HG03175 (cell line): ENCODE results near the gene TMEM151B.

ENCODE experiments used
- ATAC-seq: cut with Tn5 transposase; IDR thresholded peaks from one replicate; pipeline ENCODE4 v1.9.1; 2021; ENCODE audit warnings: mild to moderate bottlenecking, moderate library complexity; ENCODE audit not compliant: unreplicated experiment

The TMEM151B gene

DNA sequence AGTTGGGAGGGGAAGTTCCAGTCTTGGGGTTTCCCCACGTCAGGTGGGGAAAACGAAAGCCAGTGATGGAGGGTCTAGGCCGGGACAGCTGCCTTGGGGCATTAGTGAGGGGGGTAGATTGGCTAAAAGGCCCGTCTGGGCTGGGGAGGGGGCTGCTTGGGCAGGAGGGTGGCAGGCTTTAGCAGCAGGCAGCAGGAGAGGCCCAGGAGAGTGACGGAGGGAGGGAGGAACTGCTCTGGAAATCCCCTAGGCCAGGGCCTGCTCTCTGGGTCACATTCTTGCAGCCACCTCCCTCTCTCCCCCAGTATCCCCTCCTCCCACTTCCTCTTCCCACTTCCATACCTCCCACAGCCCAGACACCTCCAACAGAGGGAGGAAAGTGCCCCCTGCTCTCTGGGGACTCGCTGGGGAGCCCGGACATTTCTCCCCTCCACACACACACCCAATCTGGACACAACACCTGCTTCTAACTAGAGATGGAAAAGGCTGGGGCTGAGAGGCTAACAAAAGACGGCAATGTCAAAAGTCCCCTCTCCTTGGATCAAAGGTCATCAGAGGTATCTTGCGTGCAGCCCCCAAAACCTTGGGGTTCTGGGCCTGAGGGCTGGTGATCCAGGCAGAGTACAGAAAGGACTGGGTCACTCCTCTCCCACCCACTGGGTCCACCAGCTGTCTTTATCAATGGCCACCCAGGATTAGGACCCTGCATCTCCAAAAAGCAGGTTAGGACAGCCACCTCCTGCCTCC is 6.7 kb upstream of the TMEM151B start:
- ATAC-seq = no peak

DNA sequence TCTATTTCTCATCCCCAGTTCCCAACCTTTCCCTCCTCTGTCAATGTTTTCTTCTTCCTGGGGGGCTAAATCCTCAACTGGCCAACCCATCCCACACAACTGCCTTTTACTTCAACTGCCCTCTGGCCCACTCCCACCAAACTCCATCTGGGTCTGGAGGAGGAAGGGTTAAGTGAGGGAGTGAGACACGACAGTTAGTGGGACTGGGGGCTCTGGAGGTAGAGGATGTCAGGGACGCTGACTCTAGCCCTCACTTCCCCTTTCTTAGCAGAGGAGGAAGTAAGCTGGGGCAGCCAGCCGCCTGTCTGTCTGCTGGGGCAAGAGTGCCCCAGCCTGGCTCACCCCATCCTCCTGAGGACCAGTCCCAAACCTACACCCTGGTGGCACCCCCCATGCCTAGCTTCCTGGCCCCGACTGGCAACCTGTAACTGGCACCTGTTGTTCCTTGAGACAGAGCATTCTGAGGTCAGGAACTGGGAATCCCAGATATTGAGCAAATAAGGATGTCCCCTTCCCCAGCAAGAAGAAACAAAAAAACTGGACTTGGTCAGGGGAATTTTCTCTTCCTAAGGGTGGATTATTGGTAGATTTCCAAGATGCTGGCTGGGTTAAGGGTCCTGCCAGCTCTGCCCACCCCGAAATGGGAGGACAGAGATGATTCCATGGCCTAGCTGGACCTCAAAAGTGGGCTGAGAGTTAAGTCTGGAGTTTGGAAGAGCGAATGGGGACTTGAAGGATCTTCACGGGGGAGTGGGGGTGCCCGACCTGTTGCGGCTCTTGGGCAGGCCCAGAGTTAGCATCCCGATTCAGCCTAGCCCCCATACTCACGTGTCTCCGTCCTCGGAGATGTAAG is 5.9 kb upstream of the TMEM151B start:
- peak; percentile 42 for ATAC-seq

DNA sequence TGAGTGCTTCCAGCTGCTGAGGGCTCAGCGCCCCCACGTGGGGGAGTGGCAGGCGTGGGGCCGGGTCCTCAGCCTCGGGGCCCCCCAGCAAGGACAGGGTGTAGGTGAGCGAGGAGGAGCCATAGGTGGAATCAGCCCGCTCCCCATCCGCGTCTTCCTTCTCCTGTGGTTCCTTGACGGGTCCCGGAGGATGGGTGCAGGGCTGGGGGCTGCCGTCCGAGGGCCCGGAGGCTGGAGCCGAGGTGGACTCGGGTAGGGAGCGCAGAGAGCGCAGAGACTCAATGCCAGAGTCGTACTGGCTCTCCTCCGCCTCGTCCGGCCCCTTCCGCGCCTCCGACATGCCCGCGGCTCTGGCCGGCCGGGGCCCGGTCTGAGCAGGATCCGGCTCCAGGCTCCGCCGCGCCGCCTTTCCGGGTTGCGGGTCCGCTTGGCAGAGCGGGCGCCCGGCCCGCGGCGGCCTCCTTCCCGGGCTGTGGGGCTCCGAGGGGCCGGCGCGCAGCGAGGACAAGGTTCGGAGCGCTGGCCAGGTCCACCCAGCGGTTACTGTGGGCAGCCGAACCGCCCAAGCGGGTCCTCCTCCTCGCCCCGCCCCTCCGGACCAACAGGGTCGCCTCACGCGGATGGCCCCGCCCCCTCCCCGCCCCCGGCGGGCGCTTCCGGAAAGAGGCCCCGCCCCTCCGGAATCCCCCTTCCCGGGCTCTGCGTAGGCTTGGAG is 5.1 kb upstream of the TMEM151B start, which contains the start of gene NFKBIE:
NFKBIE (minus strand) TSS at position 545 of the 715 bp plus-strand sequence; CDS start at position 340, 205 bp downstream.
- peak; percentile 51 for ATAC-seq

DNA sequence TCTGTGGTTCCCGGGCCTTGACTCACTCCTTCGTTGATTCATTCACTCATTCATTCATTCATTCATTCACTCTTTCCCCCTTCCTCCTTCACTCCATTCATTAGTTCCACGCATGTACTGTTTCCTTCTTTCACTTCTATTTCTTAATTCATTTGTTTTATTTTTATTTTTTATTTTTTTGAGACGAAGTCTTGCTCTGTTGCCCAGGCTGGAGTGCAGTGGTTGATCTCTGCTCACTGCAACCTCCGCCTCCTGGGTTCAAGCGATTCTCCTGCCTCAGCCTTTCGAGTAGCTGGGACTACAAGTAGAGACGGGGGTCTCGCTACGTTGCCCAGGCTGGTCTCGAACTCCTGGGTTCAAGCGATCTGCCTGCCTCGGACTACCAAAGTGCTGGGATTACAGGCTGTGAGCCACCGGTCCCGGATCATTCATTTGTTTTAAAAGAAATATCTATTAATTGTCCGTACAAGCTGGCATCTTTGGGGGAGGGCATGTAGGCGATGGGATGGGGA is 4.5 kb upstream of the TMEM151B start:
- no peak for ATAC-seq

DNA sequence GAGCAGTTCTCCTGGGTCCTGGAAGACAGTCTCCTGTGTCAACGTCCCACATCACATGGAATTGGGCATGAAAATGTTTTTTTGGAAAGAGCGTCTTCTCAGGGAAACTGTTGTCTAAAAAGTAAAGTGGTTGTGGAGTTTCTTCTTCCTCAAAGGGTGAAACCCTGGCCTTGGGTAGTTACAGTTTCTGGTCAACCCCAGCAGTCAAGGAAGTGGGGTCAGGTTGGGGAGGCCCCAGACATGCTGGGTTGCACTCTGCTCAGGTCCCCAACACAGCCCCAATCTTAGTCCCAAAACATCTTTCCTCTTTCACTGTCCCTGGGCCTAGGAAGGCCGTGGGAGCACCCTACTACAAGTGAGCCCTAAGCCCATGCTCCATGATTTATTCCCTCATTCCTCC is 3.9 kb upstream of the TMEM151B start:
- peak; percentile 26 for ATAC-seq

DNA sequence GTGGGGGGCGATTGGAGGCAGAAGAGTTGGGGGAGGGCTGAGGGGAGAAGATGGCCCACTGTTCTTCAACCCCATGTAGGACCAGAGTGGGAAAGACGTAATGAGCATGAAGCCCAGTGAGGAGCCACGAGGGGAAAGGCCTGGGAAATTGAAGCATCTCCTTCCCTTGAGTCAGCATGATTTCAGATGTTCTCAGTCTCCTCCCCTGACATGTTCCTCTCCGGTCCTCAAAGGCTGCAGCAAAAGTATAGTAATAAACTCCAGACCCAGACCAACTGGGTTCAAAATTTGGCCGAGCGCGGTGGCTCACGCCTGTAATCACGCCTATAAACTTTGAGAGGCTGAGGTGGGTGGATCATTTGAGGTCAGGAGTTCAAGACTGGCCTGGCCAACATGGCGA is 3.0 kb upstream of the TMEM151B start:
- ATAC-seq = no peak

DNA sequence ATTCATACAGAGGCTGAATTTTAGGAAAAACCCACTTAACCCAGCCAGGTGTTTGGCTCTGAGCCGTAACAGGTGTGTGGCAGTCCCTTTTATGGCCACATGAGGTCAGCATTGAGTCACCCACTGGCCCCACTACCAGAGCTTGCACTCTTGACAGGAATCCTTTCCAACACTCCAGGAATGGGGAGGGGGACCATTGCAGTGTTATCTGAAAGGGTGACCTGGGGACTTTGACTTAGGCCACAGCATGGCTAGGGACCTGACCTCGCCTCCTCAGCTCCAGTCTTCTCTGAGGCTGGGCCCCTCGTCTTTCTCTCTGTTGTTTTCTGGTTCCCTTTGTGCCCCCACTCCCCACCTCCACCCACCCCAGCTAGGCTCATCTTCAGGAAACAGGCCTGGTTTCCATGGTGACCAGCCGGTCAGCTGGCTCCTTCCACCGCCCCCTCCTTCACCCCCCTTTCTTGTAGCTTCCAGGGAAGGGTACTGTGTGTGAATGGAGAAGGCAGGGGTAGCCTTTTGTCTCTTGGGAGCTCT is 2.1 kb upstream of the TMEM151B start:
- no peak for ATAC-seq

DNA sequence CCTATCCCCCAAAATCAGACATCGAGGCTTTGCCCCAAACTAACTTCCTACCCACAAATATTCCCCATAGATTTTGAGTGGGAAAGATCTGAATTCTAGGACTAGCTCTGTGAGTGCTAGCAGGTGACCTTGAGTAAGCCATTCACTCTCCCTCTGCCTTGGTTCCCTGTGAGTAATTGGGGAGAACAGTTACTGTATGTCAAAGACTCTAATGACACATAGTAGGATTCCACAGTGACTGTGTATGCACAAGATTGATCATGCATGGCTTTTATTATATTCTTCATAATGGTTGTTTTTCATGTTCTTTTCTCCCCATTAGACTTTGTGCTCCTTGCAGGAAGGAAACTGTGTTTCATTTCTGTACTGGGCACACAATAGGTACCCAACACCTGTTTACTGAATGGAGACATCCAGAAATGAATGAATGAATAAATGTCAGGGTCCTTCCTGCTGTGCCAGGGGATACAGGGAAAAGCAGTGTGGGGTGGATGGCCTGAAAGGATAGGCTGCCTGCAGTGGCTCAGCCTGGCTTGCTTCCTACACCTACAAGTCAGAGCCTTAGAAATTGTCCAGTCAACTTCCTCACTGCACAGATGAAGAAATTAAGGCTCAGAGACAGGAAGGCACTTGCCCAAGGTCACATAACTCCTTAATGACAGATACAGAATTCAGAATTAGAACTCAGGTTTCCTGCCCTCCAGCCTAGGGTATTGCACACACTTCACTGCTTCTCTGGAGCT is 901 bp upstream of the TMEM151B start:
- ATAC-seq = no peak

DNA sequence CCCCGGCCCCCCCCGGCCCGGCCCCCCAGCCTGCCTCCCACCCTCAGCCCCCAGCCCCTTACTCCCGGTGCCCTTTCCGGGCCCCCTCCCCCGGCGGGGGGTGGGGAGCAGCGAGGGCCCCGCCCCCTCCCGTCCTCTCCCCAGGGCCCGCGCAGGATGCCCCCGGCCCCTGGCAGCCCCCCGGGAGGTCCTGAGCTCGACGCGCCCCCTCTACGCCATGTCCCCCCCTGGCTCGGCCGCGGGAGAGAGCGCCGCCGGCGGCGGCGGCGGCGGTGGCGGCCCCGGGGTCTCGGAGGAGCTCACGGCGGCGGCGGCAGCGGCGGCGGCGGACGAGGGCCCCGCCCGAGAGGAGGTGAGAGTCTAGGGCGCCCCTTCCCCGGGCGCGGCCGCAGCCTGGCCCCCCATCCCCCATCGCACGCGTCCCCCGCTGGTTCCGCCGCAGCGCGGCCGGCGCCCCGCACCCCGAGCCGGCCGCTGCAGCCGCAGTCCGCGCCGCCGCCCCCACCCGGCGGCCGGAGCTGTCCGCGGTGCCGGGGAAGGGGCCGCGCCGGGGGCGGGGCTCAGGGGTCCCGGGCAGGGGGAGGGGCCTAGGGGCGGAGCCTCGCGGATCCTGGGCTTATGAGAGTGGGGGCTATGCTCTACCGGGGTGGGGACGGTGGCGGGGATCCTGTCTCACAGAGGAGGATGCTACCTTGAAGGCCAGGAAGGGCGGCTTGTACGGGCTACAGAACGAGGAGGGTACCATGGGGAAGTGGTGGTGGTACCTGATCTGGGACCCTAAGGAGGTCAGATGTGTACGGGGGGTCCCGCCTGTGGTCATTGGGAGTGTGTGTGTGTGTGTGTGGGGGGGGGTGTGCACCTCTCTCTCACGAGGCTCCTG is 516 bp downstream of the TMEM151B start:
- no peak for ATAC-seq

DNA sequence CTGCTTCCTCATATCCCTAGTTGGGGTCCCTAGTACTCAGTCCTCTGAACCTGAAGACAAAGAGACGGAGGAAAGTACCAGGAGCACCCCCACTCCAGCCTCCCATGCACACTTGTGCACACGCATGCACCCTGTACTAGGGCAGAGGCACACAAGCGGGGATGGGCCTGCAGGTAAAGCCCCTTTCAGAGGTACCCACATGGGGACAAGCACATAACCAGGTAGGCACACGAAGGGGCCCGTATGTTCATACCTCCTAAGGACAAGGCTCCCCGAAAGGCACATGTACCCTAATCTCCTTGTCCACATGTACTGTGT is 1.1 kb downstream of the TMEM151B start:
- ATAC-seq = no peak

DNA sequence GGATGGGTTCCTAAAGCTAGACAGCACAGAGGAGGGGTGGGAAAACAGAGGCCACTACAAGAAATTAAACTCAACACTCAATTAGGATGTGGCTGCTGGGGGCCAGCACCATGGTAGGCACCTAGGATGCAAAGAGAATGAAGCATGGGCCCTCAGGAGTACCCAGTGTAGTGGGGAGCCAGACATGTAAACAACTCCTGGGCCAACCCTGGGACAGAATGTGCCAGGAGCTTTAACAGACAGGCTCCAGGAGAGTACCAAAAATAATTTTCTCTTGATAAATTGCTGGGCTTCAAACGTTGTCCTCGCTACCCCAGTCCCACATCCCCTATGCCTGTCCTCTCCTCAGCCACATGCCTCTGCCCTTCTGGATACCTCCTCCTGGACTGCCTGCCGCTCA is 1.7 kb downstream of the TMEM151B start:
- no peak for ATAC-seq

DNA sequence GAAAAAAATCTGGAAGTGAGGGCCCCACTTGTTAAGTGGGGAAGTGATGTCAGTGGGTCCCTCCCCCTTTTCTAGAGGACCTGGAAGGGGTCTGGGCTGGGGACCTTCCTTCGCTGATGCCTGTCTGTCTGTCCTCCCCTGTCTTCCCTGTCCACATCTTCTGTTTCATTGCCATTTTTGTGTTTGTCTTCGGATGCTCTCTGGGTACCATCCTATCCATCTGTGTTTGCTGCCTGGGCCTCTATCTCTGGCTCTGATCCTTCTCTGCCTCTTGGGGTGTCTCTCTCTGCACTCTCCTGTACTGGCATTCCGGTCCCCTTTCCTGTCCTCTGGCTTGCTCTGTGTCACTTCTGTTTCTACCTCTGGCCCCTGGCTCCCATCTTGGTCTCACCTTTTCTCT is 2.3 kb downstream of the TMEM151B start:
- no peak for ATAC-seq

DNA sequence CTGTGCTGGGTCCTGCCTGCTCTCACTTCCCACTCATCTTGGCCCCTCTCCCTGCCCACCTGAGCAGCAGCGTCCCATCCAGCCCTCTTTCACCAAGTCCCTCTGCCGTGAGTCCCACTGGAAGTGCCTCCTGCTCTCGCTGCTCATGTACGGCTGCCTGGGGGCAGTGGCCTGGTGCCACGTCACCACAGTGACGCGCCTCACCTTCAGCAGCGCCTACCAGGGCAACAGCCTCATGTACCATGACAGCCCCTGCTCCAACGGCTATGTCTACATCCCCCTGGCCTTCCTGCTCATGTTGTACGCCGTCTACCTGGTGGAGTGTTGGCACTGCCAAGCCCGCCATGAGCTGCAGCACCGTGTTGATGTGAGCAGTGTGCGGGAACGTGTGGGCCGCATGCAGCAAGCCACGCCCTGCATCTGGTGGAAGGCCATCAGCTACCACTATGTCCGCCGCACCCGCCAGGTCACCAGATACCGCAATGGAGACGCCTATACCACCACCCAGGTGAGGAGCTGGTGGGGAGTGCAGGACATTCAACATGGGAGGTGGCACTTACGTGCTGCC is 2.8 kb downstream of the TMEM151B start:
- no peak for ATAC-seq

DNA sequence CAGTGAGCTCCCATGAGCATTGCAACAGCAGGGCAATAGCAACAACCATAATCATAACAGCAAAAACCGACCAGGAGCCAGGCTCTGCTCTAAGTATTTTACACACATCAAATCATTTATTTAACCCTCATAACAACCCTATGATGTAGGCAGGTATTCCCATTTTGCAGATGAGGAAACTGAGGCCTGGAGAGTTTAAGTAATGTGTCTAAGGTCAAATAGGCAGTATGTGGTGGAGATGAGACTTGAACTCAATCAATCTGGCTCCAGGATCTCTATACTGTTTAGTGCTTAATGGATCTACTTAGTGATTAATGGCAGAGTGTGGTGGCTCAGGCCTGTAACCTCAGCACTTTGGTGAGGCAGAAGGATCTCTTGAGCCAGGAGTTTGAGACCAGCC is 3.4 kb downstream of the TMEM151B start:
- ATAC-seq = no peak

DNA sequence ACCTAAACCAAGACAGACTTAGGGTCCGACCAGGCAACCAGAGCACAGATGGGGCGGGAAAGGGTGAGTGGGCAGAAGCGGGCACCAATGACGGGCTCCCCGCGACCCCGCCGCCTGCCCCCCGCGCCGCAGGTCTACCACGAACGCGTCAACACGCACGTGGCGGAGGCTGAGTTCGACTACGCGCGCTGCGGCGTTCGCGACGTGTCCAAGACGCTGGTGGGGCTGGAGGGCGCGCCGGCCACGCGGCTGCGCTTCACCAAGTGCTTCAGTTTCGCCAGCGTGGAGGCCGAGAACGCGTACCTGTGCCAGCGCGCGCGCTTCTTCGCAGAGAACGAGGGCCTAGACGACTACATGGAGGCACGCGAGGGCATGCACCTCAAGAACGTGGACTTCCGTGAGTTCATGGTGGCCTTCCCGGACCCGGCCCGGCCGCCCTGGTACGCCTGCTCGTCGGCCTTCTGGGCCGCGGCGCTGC is 5.1 kb downstream of the TMEM151B start:
- ATAC-seq = no peak

DNA sequence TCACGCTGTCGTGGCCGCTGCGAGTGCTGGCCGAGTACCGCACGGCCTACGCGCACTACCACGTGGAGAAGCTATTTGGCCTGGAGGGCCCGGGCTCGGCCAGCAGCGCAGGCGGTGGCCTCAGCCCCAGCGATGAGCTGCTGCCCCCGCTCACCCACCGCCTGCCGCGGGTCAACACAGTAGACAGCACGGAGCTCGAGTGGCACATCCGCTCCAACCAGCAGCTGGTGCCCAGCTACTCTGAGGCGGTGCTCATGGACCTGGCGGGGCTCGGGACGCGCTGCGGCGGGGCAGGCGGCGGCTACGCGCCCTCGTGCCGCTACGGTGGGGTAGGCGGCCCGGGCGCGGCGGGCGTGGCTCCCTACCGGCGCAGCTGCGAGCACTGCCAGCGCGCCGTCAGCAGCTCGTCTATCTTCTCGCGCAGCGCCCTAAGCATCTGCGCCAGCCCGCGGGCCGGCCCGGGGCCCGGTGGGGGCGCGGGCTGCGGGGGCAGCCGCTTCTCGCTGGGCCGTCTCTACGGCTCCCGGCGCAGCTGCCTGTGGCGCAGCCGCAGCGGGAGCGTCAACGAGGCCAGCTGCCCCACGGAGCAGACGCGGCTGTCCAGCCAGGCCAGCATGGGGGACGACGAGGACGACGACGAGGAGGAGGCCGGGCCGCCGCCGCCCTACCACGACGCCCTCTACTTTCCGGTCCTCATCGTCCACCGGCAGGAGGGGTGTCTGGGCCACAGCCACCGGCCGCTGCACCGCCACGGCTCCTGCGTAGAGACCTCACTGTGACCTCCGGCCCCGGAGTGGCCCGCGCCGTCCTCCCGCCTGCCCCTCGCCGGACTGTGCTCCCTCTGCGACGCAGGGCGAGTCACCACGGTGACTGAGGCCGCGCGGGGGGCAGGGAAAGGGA is 5.7 kb downstream of the TMEM151B start:
- no peak for ATAC-seq

DNA sequence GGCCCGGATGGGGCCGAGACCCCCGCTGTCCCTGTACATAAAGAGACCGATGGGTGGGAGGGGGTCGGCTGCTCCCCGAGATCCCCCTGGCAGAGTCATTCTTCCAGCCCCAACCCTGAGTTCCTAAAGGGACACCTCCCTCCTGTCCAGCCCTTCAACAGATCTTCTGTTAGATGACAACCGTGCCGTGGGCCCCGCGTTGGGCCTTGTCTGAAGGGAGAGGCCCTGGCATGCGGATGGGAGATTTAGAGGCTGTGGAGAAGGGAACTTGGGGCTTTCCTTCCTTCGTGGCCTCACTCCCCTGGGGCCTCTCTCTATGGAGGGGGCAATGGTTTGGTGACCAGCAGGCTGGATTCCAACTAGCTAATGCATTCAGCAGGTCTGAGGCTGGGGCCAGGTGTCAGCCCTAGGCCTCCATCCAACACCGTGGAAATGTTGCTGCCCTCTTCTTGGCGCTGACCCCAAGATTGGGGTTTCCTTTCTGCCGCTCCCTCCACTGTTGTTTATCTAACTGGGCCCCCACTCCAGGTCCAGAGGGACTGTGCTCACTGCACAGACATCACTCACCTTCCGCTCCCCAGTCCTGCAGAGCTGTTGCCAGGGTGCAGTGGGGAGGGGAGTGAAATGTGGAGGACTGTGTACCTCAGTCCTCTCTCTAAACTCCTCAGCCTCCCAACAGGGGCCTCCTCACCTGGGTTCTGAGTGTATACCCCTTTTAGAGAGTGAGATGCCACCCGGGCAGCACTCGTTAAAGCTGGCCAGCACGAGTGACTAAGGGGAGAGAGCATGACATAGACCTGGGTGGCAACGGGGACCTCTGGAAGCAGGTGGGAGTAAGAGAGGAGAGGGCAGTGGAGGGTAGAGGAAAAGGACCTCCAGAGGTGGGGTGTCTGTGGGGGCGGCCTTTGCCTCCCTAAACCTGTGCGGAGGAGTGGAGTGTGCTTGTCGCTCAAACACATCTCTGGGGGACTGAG is 6.7 kb downstream of the TMEM151B start:
- no peak for ATAC-seq
